ENCODE results near the gene PTPRN2.

- TF ChIP-seq POLR2AphosphoS5 (IDR thresholded peaks at IDR 0.05) = no peak
- TF ChIP-seq, protein P1, sequence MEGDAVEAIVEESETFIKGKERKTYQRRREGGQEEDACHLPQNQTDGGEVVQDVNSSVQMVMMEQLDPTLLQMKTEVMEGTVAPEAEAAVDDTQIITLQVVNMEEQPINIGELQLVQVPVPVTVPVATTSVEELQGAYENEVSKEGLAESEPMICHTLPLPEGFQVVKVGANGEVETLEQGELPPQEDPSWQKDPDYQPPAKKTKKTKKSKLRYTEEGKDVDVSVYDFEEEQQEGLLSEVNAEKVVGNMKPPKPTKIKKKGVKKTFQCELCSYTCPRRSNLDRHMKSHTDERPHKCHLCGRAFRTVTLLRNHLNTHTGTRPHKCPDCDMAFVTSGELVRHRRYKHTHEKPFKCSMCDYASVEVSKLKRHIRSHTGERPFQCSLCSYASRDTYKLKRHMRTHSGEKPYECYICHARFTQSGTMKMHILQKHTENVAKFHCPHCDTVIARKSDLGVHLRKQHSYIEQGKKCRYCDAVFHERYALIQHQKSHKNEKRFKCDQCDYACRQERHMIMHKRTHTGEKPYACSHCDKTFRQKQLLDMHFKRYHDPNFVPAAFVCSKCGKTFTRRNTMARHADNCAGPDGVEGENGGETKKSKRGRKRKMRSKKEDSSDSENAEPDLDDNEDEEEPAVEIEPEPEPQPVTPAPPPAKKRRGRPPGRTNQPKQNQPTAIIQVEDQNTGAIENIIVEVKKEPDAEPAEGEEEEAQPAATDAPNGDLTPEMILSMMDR (IDR thresholded peaks at IDR 0.05) = no peak
Observed at GRCh38 chr7:157503229-157503628, 1084.4 kb downstream of the PTPRN2 start.
